Measurements from ENCODE around the gene CWH43.
"Not testable (repeated sequence)": the region's sequence is repeated elsewhere in the genome, so short reads cannot be mapped to it uniquely, and the experiment has no call there.

Gene CWH43

DNA sequence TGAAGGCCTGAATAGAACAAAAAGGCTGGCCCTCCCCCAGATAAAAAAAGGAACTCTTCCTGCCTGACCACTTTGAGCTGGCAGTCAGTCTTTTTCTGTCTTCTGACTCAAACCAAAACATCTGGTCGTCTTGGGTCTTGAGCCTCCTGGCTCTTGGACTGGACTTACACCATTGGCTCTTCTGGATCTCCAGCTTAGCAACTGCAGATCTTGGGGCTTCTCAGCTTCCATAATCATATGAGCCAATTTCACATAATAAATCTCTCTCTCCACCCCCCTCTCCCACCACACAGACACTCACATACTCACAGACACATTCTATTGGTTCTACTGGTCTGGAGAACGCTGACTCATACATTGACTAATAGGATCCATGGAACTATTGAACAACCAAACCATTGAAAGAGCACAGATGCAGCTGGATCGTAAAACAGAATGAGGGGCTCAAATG lies 15.6 kb upstream of the CWH43 start:
- Histone ChIP-seq H3K4me3 (ENCODE audit: insufficient read depth, low read depth, low read length, poor library complexity, severe bottlenecking) (no peak overlapping the region), H3K4me1 (ENCODE audit: control insufficient read depth, insufficient read depth, low read length, poor library complexity, severe bottlenecking) (no peaks in the 10 kb centered on the region), H3K9me3 (ENCODE audit: control insufficient read depth, low read length) (no peaks in the 10 kb centered on the region), H3K36me3 (ENCODE audit: control insufficient read depth, insufficient read depth, low read length) (no peaks in the 10 kb centered on the region), H3K27me3 (replicated peaks; ENCODE audit: control insufficient read depth, insufficient read depth, low read length, poor library complexity, severe bottlenecking) (no peaks in the 10 kb centered on the region), H3K27ac (ENCODE audit: insufficient read depth, low read length, poor library complexity, severe bottlenecking) (no peak overlapping the region)
- no peak for DNase-seq

DNA sequence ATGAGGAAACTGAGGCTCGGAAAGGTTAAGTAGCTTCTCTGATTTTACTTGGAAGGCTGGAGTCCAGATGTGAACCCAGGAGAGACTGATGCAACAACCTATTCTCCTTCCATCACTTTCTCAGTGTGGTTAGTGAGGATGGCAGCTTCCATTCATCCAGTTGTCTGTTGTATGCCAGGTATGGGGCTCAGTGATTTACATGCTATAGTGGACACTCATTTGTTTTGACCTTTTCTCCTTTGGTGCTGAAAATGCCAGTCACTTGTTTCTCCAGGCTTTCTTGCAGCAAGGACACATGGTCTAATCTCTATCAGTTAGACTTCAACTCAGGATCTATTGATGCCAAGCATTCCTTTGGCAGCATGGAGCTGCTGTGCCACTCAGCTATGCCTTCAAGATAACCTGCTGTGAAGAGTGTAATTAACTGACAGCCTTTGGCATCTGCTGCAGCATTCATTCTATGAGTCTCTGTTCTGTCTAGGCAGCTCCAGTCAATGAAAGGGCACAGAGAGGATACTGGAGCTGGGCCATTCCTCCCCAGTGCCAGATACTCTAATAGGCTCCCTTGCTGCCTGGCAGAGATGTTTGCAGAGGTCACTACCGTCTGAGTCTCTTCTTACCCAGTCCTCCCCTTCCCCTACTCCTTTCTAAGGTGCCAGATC lies 11.0 kb upstream of the CWH43 start:
- H3K4me3 ChIP-seq (ENCODE audit: insufficient read depth, low read depth, low read length, poor library complexity, severe bottlenecking), result no peak overlapping the region
- H3K36me3 ChIP-seq (ENCODE audit: control insufficient read depth, insufficient read depth, low read length), result no peaks in the 10 kb centered on the region
- H3K9me3 ChIP-seq (ENCODE audit: control insufficient read depth, low read length), result no peaks in the 10 kb centered on the region
- DNase-seq, result no peak
- no peaks in the 10 kb centered on the region for H3K4me1 ChIP-seq (ENCODE audit: control insufficient read depth, insufficient read depth, low read length, poor library complexity, severe bottlenecking)
- H3K27me3 ChIP-seq (replicated peaks; ENCODE audit: control insufficient read depth, insufficient read depth, low read length, poor library complexity, severe bottlenecking), result no peaks in the 10 kb centered on the region
- no peak overlapping the region for H3K27ac ChIP-seq (ENCODE audit: insufficient read depth, low read length, poor library complexity, severe bottlenecking)

- Histone ChIP-seq H3K27me3 (replicated peaks; ENCODE audit: control insufficient read depth, insufficient read depth, low read length, poor library complexity, severe bottlenecking) (no peaks in the 10 kb centered on the region), H3K4me3 (ENCODE audit: insufficient read depth, low read depth, low read length, poor library complexity, severe bottlenecking) (no peak overlapping the region), H3K36me3 (ENCODE audit: control insufficient read depth, insufficient read depth, low read length) (no peaks in the 10 kb centered on the region), H3K4me1 (ENCODE audit: control insufficient read depth, insufficient read depth, low read length, poor library complexity, severe bottlenecking) (no peaks in the 10 kb centered on the region), H3K9me3 (ENCODE audit: control insufficient read depth, low read length) (no peaks in the 10 kb centered on the region), H3K27ac (ENCODE audit: insufficient read depth, low read length, poor library complexity, severe bottlenecking) (no peak overlapping the region)
- no peak for DNase-seq
Observed at GRCh38 chr4:48976041-48976440, 10.0 kb upstream of the CWH43 start.

- H3K36me3 ChIP-seq (ENCODE audit: control insufficient read depth, insufficient read depth, low read length), result no peaks in the 10 kb centered on the region
- no peaks in the 10 kb centered on the region for H3K9me3 ChIP-seq (ENCODE audit: control insufficient read depth, low read length)
- no peak for DNase-seq
- no peaks in the 10 kb centered on the region for H3K4me1 ChIP-seq (ENCODE audit: control insufficient read depth, insufficient read depth, low read length, poor library complexity, severe bottlenecking)
- H3K27me3 ChIP-seq (replicated peaks; ENCODE audit: control insufficient read depth, insufficient read depth, low read length, poor library complexity, severe bottlenecking), result no peaks in the 10 kb centered on the region
- no peak overlapping the region for H3K4me3 ChIP-seq (ENCODE audit: insufficient read depth, low read depth, low read length, poor library complexity, severe bottlenecking)
- no peak overlapping the region for H3K27ac ChIP-seq (ENCODE audit: insufficient read depth, low read length, poor library complexity, severe bottlenecking)
Observed at GRCh38 chr4:48979914-48980579, 6.0 kb upstream of the CWH43 start.

GRCh38 chr4:48984005-48984404 lies 2.1 kb upstream of the CWH43 start:
- not testable (repeated sequence) for H3K9me3 ChIP-seq (ENCODE audit: control insufficient read depth, low read length); DNase-seq; H3K27me3 ChIP-seq (replicated peaks; ENCODE audit: control insufficient read depth, insufficient read depth, low read length, poor library complexity, severe bottlenecking); H3K36me3 ChIP-seq (ENCODE audit: control insufficient read depth, insufficient read depth, low read length); H3K4me3 ChIP-seq (ENCODE audit: insufficient read depth, low read depth, low read length, poor library complexity, severe bottlenecking); H3K27ac ChIP-seq (ENCODE audit: insufficient read depth, low read length, poor library complexity, severe bottlenecking); H3K4me1 ChIP-seq (ENCODE audit: control insufficient read depth, insufficient read depth, low read length, poor library complexity, severe bottlenecking)

GRCh38 chr4:48985602-48985975 lies 486 bp upstream of the CWH43 start:
- Histone ChIP-seq H3K27me3 (replicated peaks; ENCODE audit: control insufficient read depth, insufficient read depth, low read length, poor library complexity, severe bottlenecking) (no peaks in the 10 kb centered on the region), H3K36me3 (ENCODE audit: control insufficient read depth, insufficient read depth, low read length) (no peaks in the 10 kb centered on the region), H3K4me3 (ENCODE audit: insufficient read depth, low read depth, low read length, poor library complexity, severe bottlenecking) (no peak overlapping the region), H3K27ac (ENCODE audit: insufficient read depth, low read length, poor library complexity, severe bottlenecking) (no peak overlapping the region), H3K9me3 (ENCODE audit: control insufficient read depth, low read length) (no peaks in the 10 kb centered on the region), H3K4me1 (ENCODE audit: control insufficient read depth, insufficient read depth, low read length, poor library complexity, severe bottlenecking) (no peaks in the 10 kb centered on the region)
- no peak for DNase-seq

DNA sequence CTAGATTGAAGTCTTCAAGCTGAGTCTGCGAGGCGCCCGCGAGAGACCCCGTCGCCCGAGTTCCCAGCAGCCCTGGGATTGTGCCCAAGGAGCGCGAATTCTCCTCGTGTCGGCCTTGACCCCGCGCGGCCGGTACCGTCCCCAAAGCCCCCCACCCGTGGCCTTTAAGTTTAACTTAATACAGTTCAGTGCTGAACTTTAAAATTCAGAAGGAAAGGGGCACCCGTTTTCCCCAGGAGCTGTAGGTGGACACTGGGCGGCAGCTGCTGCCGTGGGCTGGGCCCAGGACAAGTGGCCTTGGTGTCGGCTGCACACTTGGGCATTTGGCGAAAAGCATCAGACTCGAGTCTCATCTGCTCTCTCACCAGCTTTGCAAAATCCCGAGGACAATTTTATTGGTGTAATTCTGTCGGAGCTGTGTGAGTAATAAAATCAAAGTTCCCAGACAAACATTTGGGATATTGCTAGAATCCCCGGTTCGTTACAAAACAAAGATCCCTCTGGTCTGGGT lies 634 bp downstream of the CWH43 start:
- DNase-seq, result no peak
- H3K27me3 ChIP-seq (replicated peaks; ENCODE audit: control insufficient read depth, insufficient read depth, low read length, poor library complexity, severe bottlenecking), result no peaks in the 10 kb centered on the region
- no peaks in the 10 kb centered on the region for H3K4me1 ChIP-seq (ENCODE audit: control insufficient read depth, insufficient read depth, low read length, poor library complexity, severe bottlenecking)
- H3K36me3 ChIP-seq (ENCODE audit: control insufficient read depth, insufficient read depth, low read length), result no peaks in the 10 kb centered on the region
- no peaks in the 10 kb centered on the region for H3K9me3 ChIP-seq (ENCODE audit: control insufficient read depth, low read length)
- H3K4me3 ChIP-seq (ENCODE audit: insufficient read depth, low read depth, low read length, poor library complexity, severe bottlenecking), result no peak overlapping the region
- no peak overlapping the region for H3K27ac ChIP-seq (ENCODE audit: insufficient read depth, low read length, poor library complexity, severe bottlenecking)

GRCh38 chr4:48989461-48990203 lies 3.6 kb downstream of the CWH43 start:
- Histone ChIP-seq H3K36me3 (ENCODE audit: control insufficient read depth, insufficient read depth, low read length) (no peaks in the 10 kb centered on the region), H3K27ac (ENCODE audit: insufficient read depth, low read length, poor library complexity, severe bottlenecking) (no peak overlapping the region), H3K4me1 (ENCODE audit: control insufficient read depth, insufficient read depth, low read length, poor library complexity, severe bottlenecking) (no peaks in the 10 kb centered on the region), H3K4me3 (ENCODE audit: insufficient read depth, low read depth, low read length, poor library complexity, severe bottlenecking) (no peak overlapping the region), H3K9me3 (ENCODE audit: control insufficient read depth, low read length) (no peaks in the 10 kb centered on the region), H3K27me3 (replicated peaks; ENCODE audit: control insufficient read depth, insufficient read depth, low read length, poor library complexity, severe bottlenecking) (no peaks in the 10 kb centered on the region)
- DNase-seq, result no peak

GRCh38 chr4:48991357-48991756 lies 5.3 kb downstream of the CWH43 start:
- no peak for DNase-seq
- Histone ChIP-seq H3K4me1 (ENCODE audit: control insufficient read depth, insufficient read depth, low read length, poor library complexity, severe bottlenecking) (no peaks in the 10 kb centered on the region), H3K27me3 (replicated peaks; ENCODE audit: control insufficient read depth, insufficient read depth, low read length, poor library complexity, severe bottlenecking) (no peaks in the 10 kb centered on the region), H3K36me3 (ENCODE audit: control insufficient read depth, insufficient read depth, low read length) (no peaks in the 10 kb centered on the region), H3K9me3 (ENCODE audit: control insufficient read depth, low read length) (no peaks in the 10 kb centered on the region), H3K27ac (ENCODE audit: insufficient read depth, low read length, poor library complexity, severe bottlenecking) (no peak overlapping the region), H3K4me3 (ENCODE audit: insufficient read depth, low read depth, low read length, poor library complexity, severe bottlenecking) (no peak overlapping the region)

GRCh38 chr4:48997962-48998361 lies 11.9 kb downstream of the CWH43 start:
- Histone ChIP-seq H3K4me3 (ENCODE audit: insufficient read depth, low read depth, low read length, poor library complexity, severe bottlenecking) (no peak overlapping the region), H3K4me1 (ENCODE audit: control insufficient read depth, insufficient read depth, low read length, poor library complexity, severe bottlenecking) (no peaks in the 10 kb centered on the region), H3K27me3 (replicated peaks; ENCODE audit: control insufficient read depth, insufficient read depth, low read length, poor library complexity, severe bottlenecking) (no peaks in the 10 kb centered on the region), H3K9me3 (ENCODE audit: control insufficient read depth, low read length) (no peaks in the 10 kb centered on the region), H3K36me3 (ENCODE audit: control insufficient read depth, insufficient read depth, low read length) (no peaks in the 10 kb centered on the region), H3K27ac (ENCODE audit: insufficient read depth, low read length, poor library complexity, severe bottlenecking) (no peak overlapping the region)
- DNase-seq, result no peak

Measured in effector memory CD4-positive, alpha-beta T cell (primary cell).